Kidney capillary endothelial cell (primary cell): ENCODE results near the gene RTL1.

Experiments used
- DNase-seq: peaks from one replicate; pipeline ENCODE4 v3.0.0-alpha.2; 2018; ENCODE audit warnings: low spot score

RTL1 gene

GRCh38 chr14:100850841-100851585, 52.5 kb downstream of the RTL1 start:
- DNase-seq = peak; percentile 24

- DNase-seq = no peak
Measured at GRCh38 chr14:100849115-100849781, 54.3 kb downstream of the RTL1 start.

GRCh38 chr14:100846309-100846859, 57.1 kb downstream of the RTL1 start:
- no peak for DNase-seq

GRCh38 chr14:100845341-100845740, 58.2 kb downstream of the RTL1 start:
- DNase-seq = no peak

GRCh38 chr14:100844846-100845245, 58.7 kb downstream of the RTL1 start:
- no peak for DNase-seq

- no peak for DNase-seq
Measured at GRCh38 chr14:100844421-100844820, 59.1 kb downstream of the RTL1 start.

- no peak for DNase-seq
Measured at GRCh38 chr14:100844082-100844408, 59.5 kb downstream of the RTL1 start.

- DNase-seq = peak; percentile 28
Measured at GRCh38 chr14:100842799-100843198, 60.7 kb downstream of the RTL1 start.

- DNase-seq = no peak
Measured at GRCh38 chr14:100841761-100842403, 61.6 kb downstream of the RTL1 start.

GRCh38 chr14:100841066-100841760, 62.3 kb downstream of the RTL1 start:
- no peak for DNase-seq

- DNase-seq = no peak
Measured at GRCh38 chr14:100840286-100841065, 63.0 kb downstream of the RTL1 start.

- no peak for DNase-seq
Measured at GRCh38 chr14:100839681-100840111, 63.8 kb downstream of the RTL1 start.

GRCh38 chr14:100839315-100839585, 64.3 kb downstream of the RTL1 start:
- no peak for DNase-seq

- DNase-seq = no peak
Measured at GRCh38 chr14:100838493-100839314, 64.8 kb downstream of the RTL1 start.

GRCh38 chr14:100837805-100838350, 65.6 kb downstream of the RTL1 start:
- DNase-seq = no peak

GRCh38 chr14:100836941-100837804, 66.3 kb downstream of the RTL1 start:
- DNase-seq = no peak

- DNase-seq = no peak
Measured at GRCh38 chr14:100836311-100836805, 67.2 kb downstream of the RTL1 start.

GRCh38 chr14:100835548-100836310, 67.8 kb downstream of the RTL1 start:
- DNase-seq = no peak
